ENCODE data around the gene C12orf75.
"Not testable (repeated sequence)": the region's sequence is repeated elsewhere in the genome, so short reads cannot be mapped to it uniquely, and the experiment has no call there.

C12orf75 gene

GRCh38 chr12:105336411-105336810, 5.9 kb downstream of the C12orf75 start:
- no peak overlapping the region for H3K4me3 ChIP-seq (ENCODE audit: low read depth, low read length)
- H3K27me3 ChIP-seq (ENCODE audit: control insufficient read depth, insufficient read depth, low read length): peaks cover 5% of the 10 kb centered on the region; the same call in 1 of the 2 replicates
- H3K36me3 ChIP-seq (ENCODE audit: control insufficient read depth, insufficient read depth, low read length): no peaks in the 10 kb centered on the region
- H3K4me1 ChIP-seq (ENCODE audit: control insufficient read depth, insufficient read depth, low read length): peaks cover 32% of the 10 kb centered on the region
- peaks cover 10% of the 10 kb centered on the region for H3K9me3 ChIP-seq (ENCODE audit: control insufficient read depth, insufficient read depth, low read length)
- no peak overlapping the region for H3K27ac ChIP-seq (ENCODE audit: low read depth, low read length)
- no peak overlapping the region for H3K9ac ChIP-seq (ENCODE audit: low read depth, low read length)

- no peak overlapping the region for H3K27ac ChIP-seq (ENCODE audit: low read depth, low read length)
- no peak overlapping the region for H3K9ac ChIP-seq (ENCODE audit: low read depth, low read length)
- H3K36me3 ChIP-seq (ENCODE audit: control insufficient read depth, insufficient read depth, low read length): no peaks in the 10 kb centered on the region
- peaks cover 29% of the 10 kb centered on the region for H3K4me1 ChIP-seq (ENCODE audit: control insufficient read depth, insufficient read depth, low read length)
- 0 out of 2 replicates have a peak, but pooled peaks cover 3% of the 10 kb centered on the region for H3K27me3 ChIP-seq (ENCODE audit: control insufficient read depth, insufficient read depth, low read length)
- no peak overlapping the region for H3K4me3 ChIP-seq (ENCODE audit: low read depth, low read length)
- peaks cover 10% of the 10 kb centered on the region for H3K9me3 ChIP-seq (ENCODE audit: control insufficient read depth, insufficient read depth, low read length)
Observed at GRCh38 chr12:105337391-105337790, 6.9 kb downstream of the C12orf75 start.

- no peak overlapping the region for H3K9ac ChIP-seq (ENCODE audit: low read depth, low read length)
- no peaks in the 10 kb centered on the region for H3K36me3 ChIP-seq (ENCODE audit: control insufficient read depth, insufficient read depth, low read length)
- H3K4me3 ChIP-seq (ENCODE audit: low read depth, low read length): no peak overlapping the region
- H3K27me3 ChIP-seq (ENCODE audit: control insufficient read depth, insufficient read depth, low read length): no peaks in the 10 kb centered on the region
- peaks cover 35% of the 10 kb centered on the region for H3K4me1 ChIP-seq (ENCODE audit: control insufficient read depth, insufficient read depth, low read length)
- no peak overlapping the region for H3K27ac ChIP-seq (ENCODE audit: low read depth, low read length)
- H3K9me3 ChIP-seq (ENCODE audit: control insufficient read depth, insufficient read depth, low read length): peaks cover 10% of the 10 kb centered on the region
Observed at GRCh38 chr12:105338966-105339365, 8.5 kb downstream of the C12orf75 start.

GRCh38 chr12:105341010-105341409, 10.5 kb downstream of the C12orf75 start:
- Histone ChIP-seq H3K27me3 (ENCODE audit: control insufficient read depth, insufficient read depth, low read length) (no peaks in the 10 kb centered on the region), H3K4me3 (ENCODE audit: low read depth, low read length) (no peak overlapping the region), H3K4me1 (ENCODE audit: control insufficient read depth, insufficient read depth, low read length) (peaks cover 24% of the 10 kb centered on the region), H3K9ac (ENCODE audit: low read depth, low read length) (no peak overlapping the region), H3K9me3 (ENCODE audit: control insufficient read depth, insufficient read depth, low read length) (peaks cover 10% of the 10 kb centered on the region), H3K27ac (ENCODE audit: low read depth, low read length) (no peak overlapping the region), H3K36me3 (ENCODE audit: control insufficient read depth, insufficient read depth, low read length) (no peaks in the 10 kb centered on the region)

GRCh38 chr12:105341620-105342019, 11.1 kb downstream of the C12orf75 start:
- H3K9ac ChIP-seq (ENCODE audit: low read depth, low read length); H3K36me3 ChIP-seq (ENCODE audit: control insufficient read depth, insufficient read depth, low read length); H3K9me3 ChIP-seq (ENCODE audit: control insufficient read depth, insufficient read depth, low read length); H3K27ac ChIP-seq (ENCODE audit: low read depth, low read length); H3K4me3 ChIP-seq (ENCODE audit: low read depth, low read length); H3K27me3 ChIP-seq (ENCODE audit: control insufficient read depth, insufficient read depth, low read length): not testable (repeated sequence)
- peaks cover 24% of the 10 kb centered on the region for H3K4me1 ChIP-seq (ENCODE audit: control insufficient read depth, insufficient read depth, low read length)

GRCh38 chr12:105342464-105342863, 12.0 kb downstream of the C12orf75 start:
- no peak overlapping the region for H3K4me3 ChIP-seq (ENCODE audit: low read depth, low read length)

GRCh38 chr12:105343836-105344235, 13.3 kb downstream of the C12orf75 start:
- H3K4me1 ChIP-seq (ENCODE audit: control insufficient read depth, insufficient read depth, low read length): peaks cover 24% of the 10 kb centered on the region
- H3K9ac ChIP-seq (ENCODE audit: low read depth, low read length): no peak overlapping the region
- no peaks in the 10 kb centered on the region for H3K27me3 ChIP-seq (ENCODE audit: control insufficient read depth, insufficient read depth, low read length)
- no peaks in the 10 kb centered on the region for H3K36me3 ChIP-seq (ENCODE audit: control insufficient read depth, insufficient read depth, low read length)
- H3K9me3 ChIP-seq (ENCODE audit: control insufficient read depth, insufficient read depth, low read length): peaks cover 10% of the 10 kb centered on the region
- H3K4me3 ChIP-seq (ENCODE audit: low read depth, low read length): no peak overlapping the region
- H3K27ac ChIP-seq (ENCODE audit: low read depth, low read length): no peak overlapping the region

More at GRCh38 chr12:105342464-105342863, 12.0 kb downstream of the C12orf75 start:
- Histone ChIP-seq H3K27ac (ENCODE audit: low read depth, low read length) (no peak overlapping the region), H3K9me3 (ENCODE audit: control insufficient read depth, insufficient read depth, low read length) (peaks cover 10% of the 10 kb centered on the region), H3K36me3 (ENCODE audit: control insufficient read depth, insufficient read depth, low read length) (no peaks in the 10 kb centered on the region), H3K27me3 (ENCODE audit: control insufficient read depth, insufficient read depth, low read length) (no peaks in the 10 kb centered on the region), H3K4me1 (ENCODE audit: control insufficient read depth, insufficient read depth, low read length) (peaks cover 24% of the 10 kb centered on the region), H3K9ac (ENCODE audit: low read depth, low read length) (no peak overlapping the region)

GRCh38 chr12:105347499-105347898, 17.0 kb downstream of the C12orf75 start:
- H3K9me3 ChIP-seq (ENCODE audit: control insufficient read depth, insufficient read depth, low read length): no peaks in the 10 kb centered on the region
- H3K27me3 ChIP-seq (ENCODE audit: control insufficient read depth, insufficient read depth, low read length): no peaks in the 10 kb centered on the region
- no peak overlapping the region for H3K27ac ChIP-seq (ENCODE audit: low read depth, low read length)
- no peak overlapping the region for H3K4me3 ChIP-seq (ENCODE audit: low read depth, low read length)
- H3K36me3 ChIP-seq (ENCODE audit: control insufficient read depth, insufficient read depth, low read length): no peaks in the 10 kb centered on the region
- peaks cover 31% of the 10 kb centered on the region for H3K4me1 ChIP-seq (ENCODE audit: control insufficient read depth, insufficient read depth, low read length)
- H3K9ac ChIP-seq (ENCODE audit: low read depth, low read length): no peak overlapping the region

- no peak overlapping the region for H3K9ac ChIP-seq (ENCODE audit: low read depth, low read length)
- H3K4me1 ChIP-seq (ENCODE audit: control insufficient read depth, insufficient read depth, low read length): peaks cover 31% of the 10 kb centered on the region
- H3K36me3 ChIP-seq (ENCODE audit: control insufficient read depth, insufficient read depth, low read length): no peaks in the 10 kb centered on the region
Observed at GRCh38 chr12:105348142-105348541, 17.7 kb downstream of the C12orf75 start.

GRCh38 chr12:105348561-105348960, 18.1 kb downstream of the C12orf75 start:
- Histone ChIP-seq H3K4me1 (ENCODE audit: control insufficient read depth, insufficient read depth, low read length) (peaks cover 30% of the 10 kb centered on the region), H3K27ac (ENCODE audit: low read depth, low read length) (no peak overlapping the region), H3K9me3 (ENCODE audit: control insufficient read depth, insufficient read depth, low read length) (no peaks in the 10 kb centered on the region), H3K4me3 (ENCODE audit: low read depth, low read length) (no peak overlapping the region), H3K27me3 (ENCODE audit: control insufficient read depth, insufficient read depth, low read length) (no peaks in the 10 kb centered on the region), H3K36me3 (ENCODE audit: control insufficient read depth, insufficient read depth, low read length) (no peaks in the 10 kb centered on the region), H3K9ac (ENCODE audit: low read depth, low read length) (no peak overlapping the region)

More at GRCh38 chr12:105348142-105348541, 17.7 kb downstream of the C12orf75 start:
- Histone ChIP-seq H3K4me3 (ENCODE audit: low read depth, low read length) (no peak overlapping the region), H3K27ac (ENCODE audit: low read depth, low read length) (no peak overlapping the region), H3K27me3 (ENCODE audit: control insufficient read depth, insufficient read depth, low read length) (no peaks in the 10 kb centered on the region), H3K9me3 (ENCODE audit: control insufficient read depth, insufficient read depth, low read length) (no peaks in the 10 kb centered on the region)

- no peaks in the 10 kb centered on the region for H3K27me3 ChIP-seq (ENCODE audit: control insufficient read depth, insufficient read depth, low read length)
- H3K9ac ChIP-seq (ENCODE audit: low read depth, low read length): no peak overlapping the region
- H3K4me1 ChIP-seq (ENCODE audit: control insufficient read depth, insufficient read depth, low read length): peaks cover 24% of the 10 kb centered on the region
- H3K9me3 ChIP-seq (ENCODE audit: control insufficient read depth, insufficient read depth, low read length): no peaks in the 10 kb centered on the region
- no peaks in the 10 kb centered on the region for H3K36me3 ChIP-seq (ENCODE audit: control insufficient read depth, insufficient read depth, low read length)
- H3K4me3 ChIP-seq (ENCODE audit: low read depth, low read length): no peak overlapping the region
- no peak overlapping the region for H3K27ac ChIP-seq (ENCODE audit: low read depth, low read length)
Observed at GRCh38 chr12:105349138-105349537, 18.6 kb downstream of the C12orf75 start.

GRCh38 chr12:105351523-105351922, 21.0 kb downstream of the C12orf75 start:
- Histone ChIP-seq H3K4me3 (ENCODE audit: low read depth, low read length) (no peak overlapping the region), H3K9ac (ENCODE audit: low read depth, low read length) (no peak overlapping the region), H3K4me1 (ENCODE audit: control insufficient read depth, insufficient read depth, low read length) (peaks cover 17% of the 10 kb centered on the region), H3K27ac (ENCODE audit: low read depth, low read length) (no peak overlapping the region), H3K9me3 (ENCODE audit: control insufficient read depth, insufficient read depth, low read length) (no peaks in the 10 kb centered on the region), H3K27me3 (ENCODE audit: control insufficient read depth, insufficient read depth, low read length) (no peaks in the 10 kb centered on the region), H3K36me3 (ENCODE audit: control insufficient read depth, insufficient read depth, low read length) (no peaks in the 10 kb centered on the region)
